MM.1S (cell line): ENCODE measurements around the gene SYTL3.
"Not testable (repeated sequence)": the region's sequence is repeated elsewhere in the genome, so short reads cannot be mapped to it uniquely, and the experiment has no call there.

ENCODE experiments used
- DNase-seq: peaks from one replicate; pipeline ENCODE4 v3.0.0-alpha.2; 2015
- H2AFZ ChIP-seq: fragments of 300-600 bp; sonication (generic); 2 replicates; pipeline ENCODE4 v1.6.0; 2016; ENCODE audit warnings: antibody characterized with exemption, low read length
- H3F3A ChIP-seq: fragments of 300-600 bp; sonication (generic); 2 replicates; pipeline ENCODE4 v1.6.1; 2016; ENCODE audit warnings: mild to moderate bottlenecking, antibody characterized with exemption, low read length, moderate library complexity, mixed read lengths; ENCODE audit not compliant: insufficient read depth
- H3K27ac ChIP-seq: fragments of 300-600 bp; sonication (generic); 2 replicates; pipeline ENCODE4 v1.5.1; 2016; ENCODE audit warnings: mild to moderate bottlenecking, low read length
- H3K27me3 ChIP-seq: fragments of 300-600 bp; sonication (generic); replicated peaks from 2 replicates; pipeline ENCODE4 v1.6.0; 2016; ENCODE audit warnings: low read length; ENCODE audit not compliant: insufficient read depth
- H3K36me3 ChIP-seq: fragments of 300-600 bp; sonication (generic); replicated peaks from 2 replicates; pipeline ENCODE4 v1.6.1; 2016; ENCODE audit warnings: mild to moderate bottlenecking, low read length, mixed read lengths; ENCODE audit not compliant: insufficient read depth
- H3K4me1 ChIP-seq: fragments of 300-600 bp; sonication (generic); 2 replicates; pipeline ENCODE4 v1.6.1; 2016; ENCODE audit warnings: low read length, mixed read lengths
- H3K4me2 ChIP-seq: fragments of 300-600 bp; sonication (generic); 2 replicates; pipeline ENCODE4 v1.6.0; 2016; ENCODE audit warnings: low read depth, low read length
- H3K4me3 ChIP-seq: fragments of 300-600 bp; sonication (generic); 2 replicates; pipeline ENCODE4 v1.5.1; 2016; ENCODE audit warnings: low read length, mixed read lengths
- H3K79me2 ChIP-seq: fragments of 300-600 bp; sonication (generic); 2 replicates; pipeline ENCODE4 v1.6.1; 2016; ENCODE audit warnings: mixed run types, low read length, mixed read lengths
- H3K9ac ChIP-seq: fragments of 300-600 bp; sonication (generic); 2 replicates; pipeline ENCODE4 v1.6.1; 2016; ENCODE audit warnings: low read length, mixed read lengths
- H3K9me2 ChIP-seq: fragments of 300-600 bp; sonication (generic); replicated peaks from 2 replicates; pipeline ENCODE4 v1.6.1; 2016; ENCODE audit warnings: mild to moderate bottlenecking, low read length, mixed read lengths; ENCODE audit not compliant: insufficient read depth
- H3K9me3 ChIP-seq: fragments of 300-600 bp; sonication (generic); replicated peaks from 2 replicates; pipeline ENCODE4 v1.6.1; 2016; ENCODE audit warnings: mild to moderate bottlenecking, low read length, mixed read lengths; ENCODE audit not compliant: insufficient read depth
- H4K20me1 ChIP-seq: fragments of 300-600 bp; sonication (generic); 2 replicates; pipeline ENCODE4 v1.6.1; 2016; ENCODE audit warnings: mild to moderate bottlenecking, low read length, moderate library complexity, mixed read lengths; ENCODE audit not compliant: insufficient read depth
- EZH2 ChIP-seq: fragments of 300-600 bp; sonication (generic); optimal IDR thresholded peaks from 2 replicates; pipeline ENCODE3; 2017; ENCODE audit warnings: low read depth, mild to moderate bottlenecking, antibody characterized with exemption, low read length, mixed read lengths
- EZH2phosphoT487 ChIP-seq: fragments of 300-600 bp; sonication (generic); IDR thresholded peaks from 2 replicates; pipeline ENCODE4 v1.6.1; 2018; ENCODE audit warnings: antibody characterized with exemption, low read length
- TF ChIP-seq, protein P1 (sequence below): fragments of 300-600 bp; sonication (generic); IDR thresholded peaks from 2 replicates; pipeline ENCODE4 v1.5.1; 2016; ENCODE audit warnings: antibody characterized with exemption, low read length, mixed read lengths

SYTL3 gene

DNA sequence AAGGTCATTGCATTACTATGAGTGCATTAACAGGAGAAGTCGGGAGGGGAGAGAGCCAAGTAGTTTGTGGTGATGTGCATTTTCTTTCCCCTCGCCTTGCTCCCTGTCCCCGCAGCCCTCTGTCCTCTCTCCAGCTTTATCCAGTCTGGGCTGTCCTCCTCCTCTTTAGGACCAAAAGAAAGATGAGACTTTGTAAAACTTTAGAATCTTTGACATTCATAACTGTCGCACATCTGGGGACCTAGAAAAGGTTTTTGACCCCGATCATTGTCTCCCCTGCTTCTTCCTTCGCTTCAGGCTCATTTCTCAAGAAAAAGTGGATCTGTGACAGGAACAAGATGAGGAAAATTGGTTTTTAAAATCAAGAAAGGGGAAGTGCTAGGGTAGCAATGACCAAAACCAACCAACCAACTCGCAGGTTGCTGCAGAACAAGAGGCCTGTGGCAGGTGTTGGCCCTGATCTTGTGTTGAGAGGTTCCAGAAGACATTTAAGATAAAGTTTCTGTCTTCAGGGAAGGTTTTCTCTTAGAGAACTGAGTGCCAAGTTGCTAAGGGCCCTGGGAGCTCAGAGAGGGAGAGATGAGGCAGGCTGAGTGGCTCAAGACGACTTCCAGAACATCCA, 17.6 kb downstream of the SYTL3 start:
- Histone ChIP-seq H3F3A (no peaks in the 10 kb centered on the region), H3K9me2 (no peaks in the 10 kb centered on the region), H3K4me3 (no peak overlapping the region), H3K9me3 (no peaks in the 10 kb centered on the region), H3K27me3 (no peaks in the 10 kb centered on the region), H4K20me1 (no peaks in the 10 kb centered on the region), H2AFZ (no peak overlapping the region), H3K4me2 (no peak overlapping the region), H3K36me3 (no peaks in the 10 kb centered on the region), H3K27ac (no peak overlapping the region), H3K4me1 (no peaks in the 10 kb centered on the region), H3K79me2 (no peaks in the 10 kb centered on the region), H3K9ac (no peak overlapping the region)
- TF ChIP-seq EZH2phosphoT487, result no peak
- DNase-seq, result no peak

DNA sequence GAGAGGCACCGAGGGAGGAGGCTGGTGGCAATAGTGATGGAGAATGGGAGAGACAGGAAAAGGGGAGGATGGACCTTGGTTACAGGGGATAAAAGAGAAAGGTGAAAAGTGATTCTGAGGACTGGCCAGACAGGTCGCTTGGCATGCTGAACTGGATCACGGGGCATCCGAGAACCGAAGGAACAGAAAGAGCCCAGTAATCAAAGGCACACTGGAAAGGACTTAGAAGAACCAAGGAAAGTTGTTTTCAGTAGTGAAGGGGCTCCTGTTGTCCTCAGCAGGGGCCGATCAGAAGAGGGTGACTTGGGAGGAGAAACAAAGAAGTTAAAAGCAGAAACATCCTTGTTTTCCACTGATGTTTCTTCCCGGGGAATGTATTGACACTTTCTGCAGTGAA, 18.9 kb downstream of the SYTL3 start:
- Histone ChIP-seq H3K4me2 (no peak overlapping the region), H3K27ac (no peak overlapping the region), H3K36me3 (no peaks in the 10 kb centered on the region), H3K9me3 (no peaks in the 10 kb centered on the region), H3F3A (no peaks in the 10 kb centered on the region), H3K4me1 (no peaks in the 10 kb centered on the region), H3K79me2 (no peaks in the 10 kb centered on the region), H3K27me3 (no peaks in the 10 kb centered on the region), H4K20me1 (no peaks in the 10 kb centered on the region), H3K9me2 (no peaks in the 10 kb centered on the region), H3K9ac (no peak overlapping the region), H2AFZ (no peak overlapping the region), H3K4me3 (no peak overlapping the region)
- DNase-seq, result no peak
- TF ChIP-seq, protein P1, sequence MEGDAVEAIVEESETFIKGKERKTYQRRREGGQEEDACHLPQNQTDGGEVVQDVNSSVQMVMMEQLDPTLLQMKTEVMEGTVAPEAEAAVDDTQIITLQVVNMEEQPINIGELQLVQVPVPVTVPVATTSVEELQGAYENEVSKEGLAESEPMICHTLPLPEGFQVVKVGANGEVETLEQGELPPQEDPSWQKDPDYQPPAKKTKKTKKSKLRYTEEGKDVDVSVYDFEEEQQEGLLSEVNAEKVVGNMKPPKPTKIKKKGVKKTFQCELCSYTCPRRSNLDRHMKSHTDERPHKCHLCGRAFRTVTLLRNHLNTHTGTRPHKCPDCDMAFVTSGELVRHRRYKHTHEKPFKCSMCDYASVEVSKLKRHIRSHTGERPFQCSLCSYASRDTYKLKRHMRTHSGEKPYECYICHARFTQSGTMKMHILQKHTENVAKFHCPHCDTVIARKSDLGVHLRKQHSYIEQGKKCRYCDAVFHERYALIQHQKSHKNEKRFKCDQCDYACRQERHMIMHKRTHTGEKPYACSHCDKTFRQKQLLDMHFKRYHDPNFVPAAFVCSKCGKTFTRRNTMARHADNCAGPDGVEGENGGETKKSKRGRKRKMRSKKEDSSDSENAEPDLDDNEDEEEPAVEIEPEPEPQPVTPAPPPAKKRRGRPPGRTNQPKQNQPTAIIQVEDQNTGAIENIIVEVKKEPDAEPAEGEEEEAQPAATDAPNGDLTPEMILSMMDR, result no peak
- no peak for TF ChIP-seq EZH2
- no peak for TF ChIP-seq EZH2phosphoT487

DNA sequence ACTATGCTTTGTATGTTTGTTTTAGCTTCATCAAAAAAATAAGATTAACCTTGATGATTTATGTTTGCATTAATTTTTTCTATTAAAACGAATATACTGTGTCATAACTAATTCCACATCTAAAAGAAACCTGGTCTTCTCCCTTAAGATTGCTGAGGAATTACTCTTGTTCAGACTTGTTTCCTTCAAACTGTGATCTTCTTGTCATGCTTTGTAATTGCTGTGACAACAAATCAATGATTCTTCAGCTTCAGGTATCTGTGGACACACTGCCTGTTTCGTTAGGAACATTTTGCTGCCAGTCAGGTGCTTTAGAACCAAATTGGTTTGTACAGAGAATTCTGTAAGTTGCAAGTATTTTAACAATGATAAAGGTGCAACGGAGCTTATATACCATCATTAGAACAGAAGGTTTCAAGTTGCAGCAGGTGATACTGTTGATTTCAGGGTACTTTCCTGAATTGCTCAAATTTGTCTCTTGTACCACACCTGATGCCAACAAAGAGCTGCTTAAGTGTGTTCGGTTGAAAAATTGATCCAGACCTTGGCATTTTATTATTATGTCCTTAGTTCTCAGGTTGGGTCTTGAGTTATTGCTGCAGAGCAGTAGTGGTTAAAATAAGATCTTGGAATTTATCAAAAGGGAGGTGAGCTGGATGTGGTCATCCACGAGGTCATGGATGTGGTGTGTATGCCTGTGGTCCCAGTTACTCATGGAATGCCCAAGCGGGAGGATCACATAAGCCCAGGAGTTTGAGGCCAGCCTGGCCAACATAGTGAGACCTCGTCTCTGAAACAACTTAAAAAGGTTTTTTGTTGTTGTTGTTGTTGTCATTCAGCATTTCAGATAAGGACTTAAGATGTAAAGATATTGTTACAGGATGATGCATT, 19.5 kb downstream of the SYTL3 start:
- H3K4me2 ChIP-seq, result no peak overlapping the region

DNA sequence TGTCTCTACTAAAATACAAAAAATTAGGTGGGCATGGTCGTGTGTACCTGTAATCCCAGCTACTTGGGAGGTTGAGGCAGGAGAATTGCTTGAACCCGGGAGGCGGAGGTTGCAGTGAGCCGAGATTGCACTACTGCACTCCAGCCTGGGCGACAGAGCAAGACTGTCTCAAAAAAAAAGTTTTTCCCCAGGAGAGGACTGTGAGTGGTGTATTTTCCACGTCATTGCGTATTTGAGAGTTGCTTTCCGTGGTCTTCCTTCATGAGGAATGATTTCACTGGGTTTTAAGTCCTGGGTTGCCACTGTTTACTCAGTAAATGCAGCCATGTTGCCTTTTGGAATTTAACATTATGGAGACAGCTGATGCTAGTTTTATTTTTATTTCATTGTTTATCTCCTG, 22.3 kb downstream of the SYTL3 start:
- H3K9ac ChIP-seq, H3K4me1 ChIP-seq, H3K27me3 ChIP-seq, H3K4me3 ChIP-seq, H3K9me2 ChIP-seq, H3K27ac ChIP-seq, H3F3A ChIP-seq, H2AFZ ChIP-seq, H4K20me1 ChIP-seq, H3K79me2 ChIP-seq, H3K36me3 ChIP-seq, DNase-seq, H3K9me3 ChIP-seq, H3K4me2 ChIP-seq: not testable (repeated sequence)

More for the DNA sequence above, 19.5 kb downstream of the SYTL3 start:
- Histone ChIP-seq H3K9ac (no peak overlapping the region), H2AFZ (no peak overlapping the region), H3K27ac (no peak overlapping the region), H3K9me2 (no peaks in the 10 kb centered on the region), H3K36me3 (no peaks in the 10 kb centered on the region), H3K27me3 (no peaks in the 10 kb centered on the region), H3K9me3 (no peaks in the 10 kb centered on the region), H3K79me2 (no peaks in the 10 kb centered on the region), H3F3A (no peaks in the 10 kb centered on the region), H3K4me1 (no peaks in the 10 kb centered on the region), H4K20me1 (no peaks in the 10 kb centered on the region), H3K4me3 (no peak overlapping the region)
- TF ChIP-seq, protein P1, result no peak
- no peak for TF ChIP-seq EZH2
- TF ChIP-seq EZH2phosphoT487, result no peak
- DNase-seq, result no peak
